SK-N-SH (cell line): Measurements from ENCODE around the gene ASCL5. TPM values are rescaled to one million over a fixed set of nuclear protein-coding genes. Genes with fewer than 3 reads are reported as not detected.

Experiments
- CTCF ChIA-PET: fragments of 300-600, 350-600 bp; formaldehyde crosslinking; extraction: SDS; loops from one replicate; lab custom pipeline; 2021; lab: Yijun Ruan, JAX
- POLR2A ChIA-PET: fragments of 350-600 bp; sonication (Branson Sonifier 250); formaldehyde crosslinking; extraction: SDS; loops from one replicate; lab custom pipeline; 2020; ENCODE audit warnings: antibody characterized with exemption, inconsistent platforms; lab: Yijun Ruan, JAX
- DNase-seq: peaks from one replicate; pipeline ENCODE4 v3.0.0; 2012
- H2AFZ ChIP-seq: fragments of 200-600 bp; sonication (generic); 2 replicates; pipeline ENCODE4 v1.8.1; 2016; ENCODE audit warnings: antibody characterized with exemption, mild to moderate bottlenecking, low read depth
- H3F3A ChIP-seq: fragments of 200-600 bp; sonication (generic); replicated peaks from 2 replicates; pipeline ENCODE3; 2016; ENCODE audit warnings: antibody characterized with exemption, mild to moderate bottlenecking; ENCODE audit not compliant: insufficient read depth
- H3K27ac ChIP-seq, 2 experiments: fragments of 200-500 bp in 1 of 2; fragments of 200-600 bp in 1 of 2; sonication (Bioruptor generic) in 1 of 2; sonication (generic), shearing (Covaris generic) in 1 of 2; 2 replicates each; pipeline versions ENCODE4 v1.5.1 to v1.6.1; 2014 to 2016; ENCODE audit warnings: low read depth in 2 of 2, inconsistent platforms in 1 of 2, low read length in 1 of 2, mild to moderate bottlenecking in 1 of 2, mixed read lengths in 1 of 2
- H3K27me3 ChIP-seq: fragments of 200-600 bp; sonication (generic), shearing (Covaris generic); 2 replicates; pipeline ENCODE4 v1.6.1; 2016; ENCODE audit warnings: mixed run types; ENCODE audit not compliant: insufficient read depth
- H3K36me3 ChIP-seq, 2 experiments: fragments of 200-500 bp in 1 of 2; fragments of 200-600 bp in 1 of 2; sonication (Bioruptor generic) in 1 of 2; sonication (generic) in 1 of 2; replicated peaks in 1 of 2; 2 replicates each; pipeline versions ENCODE3 to v1.5.1; 2014 to 2016; ENCODE audit warnings: low read length in 1 of 2, mild to moderate bottlenecking in 1 of 2; ENCODE audit not compliant: insufficient read depth in 2 of 2, control insufficient read depth in 1 of 2
- H3K4me1 ChIP-seq, 2 experiments: fragments of 200-500 bp in 1 of 2; fragments of 200-600 bp in 1 of 2; sonication (Bioruptor generic) in 1 of 2; sonication (generic), shearing (Covaris generic) in 1 of 2; 2 replicates each; pipeline versions ENCODE4 v1.5.1 to v1.6.1; 2014 to 2016; ENCODE audit warnings: low read depth in 1 of 2, low read length in 1 of 2, mixed run types in 1 of 2; ENCODE audit not compliant: insufficient read depth in 2 of 2, control insufficient read depth in 1 of 2
- H3K4me2 ChIP-seq: fragments of 200-600 bp; sonication (generic), shearing (Covaris generic); 2 replicates; pipeline ENCODE4 v1.6.1; 2017; ENCODE audit warnings: mixed run types
- H3K4me3 ChIP-seq, 2 experiments: fragments of 200-500 bp in 1 of 2; fragments of 200-600 bp in 1 of 2; sonication (Bioruptor generic) in 1 of 2; sonication (generic), shearing (Covaris generic) in 1 of 2; 2 replicates each; pipeline versions ENCODE4 v1.5.1 to v1.8.1; 2014 to 2016; ENCODE audit warnings: low read depth in 2 of 2, inconsistent platforms in 1 of 2, low read length in 1 of 2, mild to moderate bottlenecking in 1 of 2, mixed read lengths in 1 of 2, moderate library complexity in 1 of 2
- H3K79me2 ChIP-seq: fragments of 200-600 bp; sonication (generic); 2 replicates; pipeline ENCODE4 v1.8.1; 2017; ENCODE audit warnings: mild to moderate bottlenecking; ENCODE audit not compliant: insufficient read depth
- H3K9ac ChIP-seq: fragments of 200-600 bp; sonication (generic); 2 replicates; pipeline ENCODE4 v1.6.1; 2017; ENCODE audit warnings: mixed run types
- H3K9me2 ChIP-seq: fragments of 200-600 bp; sonication (generic); 2 replicates; pipeline ENCODE4 v1.6.1; 2017; ENCODE audit warnings: mixed run types
- H3K9me3 ChIP-seq: fragments of 200-600 bp; sonication (generic); 2 replicates; pipeline ENCODE4 v1.6.1; 2017; ENCODE audit warnings: mixed run types, mild to moderate bottlenecking, moderate library complexity
- H4K20me1 ChIP-seq: fragments of 200-600 bp; sonication (generic); 2 replicates; pipeline ENCODE4 v1.6.1; 2017; ENCODE audit warnings: mild to moderate bottlenecking, mixed run types; ENCODE audit not compliant: insufficient read depth
- CHD2 ChIP-seq: fragments of 150-350 bp; IDR thresholded peaks from 2 replicates; pipeline ENCODE4 v1.6.1; 2018; ENCODE audit warnings: low read length; ENCODE audit not compliant: partially characterized antibody
- CTCF ChIP-seq: fragments of 200-600 bp; sonication (generic); IDR thresholded peaks from 2 replicates; pipeline ENCODE4 v1.6.1; 2017; ENCODE audit warnings: antibody characterized with exemption, mild to moderate bottlenecking, moderate library complexity
- EP300 ChIP-seq, 2 experiments: IDR thresholded peaks; 2 replicates each; pipeline versions ENCODE4 v1.4.0 to v1.6.1; 2012; ENCODE audit warnings: borderline replicate concordance in 1 of 2, low read depth in 1 of 2, low read length in 1 of 2
- EZH2phosphoT487 ChIP-seq: fragments of 200-600 bp; sonication (generic); IDR thresholded peaks from 2 replicates; pipeline ENCODE4 v1.6.1; 2017; ENCODE audit warnings: low read depth, mixed run types, mild to moderate bottlenecking, antibody characterized with exemption, moderate library complexity, borderline replicate concordance
- GATA2 ChIP-seq: sonication (generic); formaldehyde crosslinking; IDR thresholded peaks from 2 replicates; pipeline ENCODE4 v1.5.0; 2020; ENCODE audit warnings: mild to moderate bottlenecking, missing genetic modification reagents
- REST ChIP-seq: IDR thresholded peaks from 2 replicates; pipeline ENCODE4 v1.6.1; 2012; ENCODE audit warnings: mild to moderate bottlenecking, low read depth, low read length, moderate library complexity
- TAF1 ChIP-seq: IDR thresholded peaks from 2 replicates; pipeline ENCODE4 v1.6.1; 2012; ENCODE audit warnings: low read depth, mild to moderate bottlenecking, low read length, moderate library complexity, borderline replicate concordance
- TEAD4 ChIP-seq: IDR thresholded peaks from 2 replicates; pipeline ENCODE4 v1.4.0; 2012; ENCODE audit warnings: mild to moderate bottlenecking, borderline replicate concordance; ENCODE audit not compliant: insufficient read depth
- WGBS: methylation state at CpG from one replicate; pipeline ENCODE4 v1.1.6; 2017; ENCODE audit warnings: low lambda C conversion rate; 5-methylcytosine and 5-hydroxymethylcytosine counted together
- polyA plus RNA-seq, 3 experiments: library from polyadenylated mRNA; depleted of rRNA; stranded (reverse); fragments of >200 nt; gene quantifications; 2 replicates each; pipeline ENCODE4 v1.2.3, GENCODE V29; 2012

The ASCL5 gene
- polyA plus RNA-seq, 1 of the 3 experiments (the other 2 are of a cell fraction), result not detected

GRCh38 chr1:201092738-201093137 lies 34.2 kb downstream of the ASCL5 start (continued):
- TF ChIP-seq REST (no peak), TAF1 (no peak), EZH2phosphoT487 (no peak), CHD2 (no peak)

GRCh38 chr1:201091256-201091655 lies 35.7 kb downstream of the ASCL5 start:
- H3K27me3 ChIP-seq, result peaks cover 13% of the 10 kb centered on the region; the same call in 1 of the 2 replicates
- 76% methylated on average over 2 of the region's 4 CpGs for WGBS
- POLR2A ChIA-PET, result no interaction called here

More at GRCh38 chr1:201091256-201091655, 35.7 kb downstream of the ASCL5 start:
- Histone ChIP-seq H3K79me2 (no peaks in the 10 kb centered on the region), H3K4me2 (no peak overlapping the region), H3K9me3 (no peaks in the 10 kb centered on the region), H3F3A (no peaks in the 10 kb centered on the region), H3K36me3 (no peaks in the 10 kb centered on the region), H3K9me2 (no peaks in the 10 kb centered on the region), H3K4me1 (no peaks in the 10 kb centered on the region), H4K20me1 (no peaks in the 10 kb centered on the region), H3K27ac (no peak overlapping the region)
- DNase-seq, result no peak
- TF ChIP-seq GATA2 (CRISPR knock-in tag) (no peak), EP300 (IDR thresholded peaks at IDR 0.05; ENCODE audit: borderline replicate concordance in 1 of 2, low read depth in 1 of 2, low read length in 1 of 2) (no peak), CTCF (no peak), TEAD4 (no peak)
- TF ChIP-seq, all 33 proteins: peak for 0
- CTCF ChIA-PET, result interaction anchor here (1.0 kb wide), 1 partner anchor 23 kb away, joined by 3 read pairs; no protein-coding TSS in a partner anchor
- Histone ChIP-seq H3K9ac (no peak overlapping the region), H2AFZ (no peak overlapping the region), H3K4me3 (no peak overlapping the region)
